Neural cell (in vitro differentiated cells): ENCODE results near the gene OST4.

Source experiments
- EP300 ChIP-seq: fragments of 450-650 bp; conservative IDR thresholded peaks from 2 replicates; pipeline ENCODE4 v1.6.1; 2014; ENCODE audit warnings: antibody characterized with exemption, mild to moderate bottlenecking, moderate library complexity; ENCODE audit not compliant: poor library complexity, severe bottlenecking
- EZH2 ChIP-seq: fragments of 200-600, 300-800 bp; shearing (Covaris generic), sonication (generic); IDR thresholded peaks from 2 replicates; pipeline ENCODE4 v1.6.1; 2014; ENCODE audit warnings: antibody characterized with exemption, low read length, borderline replicate concordance, mild to moderate bottlenecking; ENCODE audit not compliant: insufficient read depth, poor library complexity, severe bottlenecking
- TAF1 ChIP-seq: IDR thresholded peaks from 2 replicates; pipeline ENCODE4 v1.6.1; 2012; ENCODE audit warnings: low read depth
- TF ChIP-seq, protein P1 (sequence below): fragments of 450-650 bp; IDR thresholded peaks from 2 replicates; pipeline ENCODE4 v1.5.1; 2014; ENCODE audit warnings: antibody characterized with exemption, mild to moderate bottlenecking, moderate library complexity; ENCODE audit not compliant: poor library complexity, severe bottlenecking

DNA sequence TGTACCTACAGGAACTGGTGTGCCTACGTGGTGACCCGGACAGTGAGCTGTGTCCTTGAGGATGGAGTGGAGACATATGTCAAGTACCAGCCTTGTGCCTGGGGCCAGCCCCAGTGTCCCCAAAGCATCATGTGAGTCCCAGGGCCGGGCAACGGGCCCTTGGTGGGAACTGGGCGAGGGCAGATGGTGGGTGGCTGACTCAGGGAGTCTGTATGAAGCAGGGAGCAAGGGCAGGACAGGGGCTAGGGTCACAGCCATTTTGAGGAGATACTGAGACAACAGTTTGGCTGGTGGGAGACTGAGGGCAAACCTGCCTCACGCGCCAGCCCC, 8.7 kb upstream of the OST4 start:
- TF ChIP-seq EP300 (no peak), TAF1 (no peak), EZH2 (no peak)
- TF ChIP-seq, protein P1, sequence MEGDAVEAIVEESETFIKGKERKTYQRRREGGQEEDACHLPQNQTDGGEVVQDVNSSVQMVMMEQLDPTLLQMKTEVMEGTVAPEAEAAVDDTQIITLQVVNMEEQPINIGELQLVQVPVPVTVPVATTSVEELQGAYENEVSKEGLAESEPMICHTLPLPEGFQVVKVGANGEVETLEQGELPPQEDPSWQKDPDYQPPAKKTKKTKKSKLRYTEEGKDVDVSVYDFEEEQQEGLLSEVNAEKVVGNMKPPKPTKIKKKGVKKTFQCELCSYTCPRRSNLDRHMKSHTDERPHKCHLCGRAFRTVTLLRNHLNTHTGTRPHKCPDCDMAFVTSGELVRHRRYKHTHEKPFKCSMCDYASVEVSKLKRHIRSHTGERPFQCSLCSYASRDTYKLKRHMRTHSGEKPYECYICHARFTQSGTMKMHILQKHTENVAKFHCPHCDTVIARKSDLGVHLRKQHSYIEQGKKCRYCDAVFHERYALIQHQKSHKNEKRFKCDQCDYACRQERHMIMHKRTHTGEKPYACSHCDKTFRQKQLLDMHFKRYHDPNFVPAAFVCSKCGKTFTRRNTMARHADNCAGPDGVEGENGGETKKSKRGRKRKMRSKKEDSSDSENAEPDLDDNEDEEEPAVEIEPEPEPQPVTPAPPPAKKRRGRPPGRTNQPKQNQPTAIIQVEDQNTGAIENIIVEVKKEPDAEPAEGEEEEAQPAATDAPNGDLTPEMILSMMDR: no peak
